HG03378 (cell line): ENCODE data around the gene BNC2.
"Not testable (repeated sequence)": the region's sequence is repeated elsewhere in the genome, so short reads cannot be mapped to it uniquely, and the experiment has no call there.

Source experiments
- ATAC-seq: cut with Tn5 transposase; IDR thresholded peaks from one replicate; pipeline ENCODE4 v1.9.1; 2021; ENCODE audit warnings: mild to moderate bottlenecking, moderate library complexity; ENCODE audit not compliant: unreplicated experiment

BNC2 gene

GRCh38 chr9:16516891-16517290, 353.6 kb downstream of the BNC2 start:
- no peak for ATAC-seq

- no peak for ATAC-seq
Measured at GRCh38 chr9:16515879-16516301, 354.6 kb downstream of the BNC2 start.

- ATAC-seq = no peak
Measured at GRCh38 chr9:16515207-16515606, 355.3 kb downstream of the BNC2 start.

- no peak for ATAC-seq
Measured at GRCh38 chr9:16514131-16514530, 356.3 kb downstream of the BNC2 start.

GRCh38 chr9:16512281-16512680, 358.2 kb downstream of the BNC2 start:
- no peak for ATAC-seq

- no peak for ATAC-seq
Measured at GRCh38 chr9:16510482-16510881, 360.0 kb downstream of the BNC2 start.

- ATAC-seq = no peak
Measured at GRCh38 chr9:16509997-16510396, 360.5 kb downstream of the BNC2 start.

- no peak for ATAC-seq
Measured at GRCh38 chr9:16505199-16505598, 365.3 kb downstream of the BNC2 start.

GRCh38 chr9:16501726-16502125, 368.7 kb downstream of the BNC2 start:
- ATAC-seq = no peak

- ATAC-seq = no peak
Measured at GRCh38 chr9:16501141-16501540, 369.3 kb downstream of the BNC2 start.

GRCh38 chr9:16500386-16500785, 370.1 kb downstream of the BNC2 start:
- ATAC-seq = no peak

GRCh38 chr9:16499892-16500291, 370.6 kb downstream of the BNC2 start:
- no peak for ATAC-seq

GRCh38 chr9:16496908-16497307, 373.6 kb downstream of the BNC2 start:
- no peak for ATAC-seq

GRCh38 chr9:16487915-16488314, 382.6 kb downstream of the BNC2 start:
- ATAC-seq = no peak

- ATAC-seq = no peak
Measured at GRCh38 chr9:16485575-16486321, 384.7 kb downstream of the BNC2 start.

- no peak for ATAC-seq
Measured at GRCh38 chr9:16485160-16485559, 385.3 kb downstream of the BNC2 start.

- ATAC-seq = no peak
Measured at GRCh38 chr9:16484744-16485143, 385.7 kb downstream of the BNC2 start.

GRCh38 chr9:16484180-16484579, 386.3 kb downstream of the BNC2 start:
- ATAC-seq = no peak

- ATAC-seq = no peak
Measured at GRCh38 chr9:16482764-16483163, 387.7 kb downstream of the BNC2 start.

GRCh38 chr9:16480584-16480983, 389.9 kb downstream of the BNC2 start:
- not testable (repeated sequence) for ATAC-seq

- no peak for ATAC-seq
Measured at GRCh38 chr9:16475996-16476395, 394.5 kb downstream of the BNC2 start.

- ATAC-seq = no peak
Measured at GRCh38 chr9:16475257-16475656, 395.2 kb downstream of the BNC2 start.

GRCh38 chr9:16469184-16469583, 401.3 kb downstream of the BNC2 start:
- ATAC-seq = no peak
